ENCODE measurements around the gene STARD7. TPM values are rescaled to one million over a fixed set of nuclear protein-coding genes. Genes with fewer than 3 reads are reported as not detected.

The STARD7 gene
- total and polyA plus RNA-seq, 2 donors (not counting 1 experiment from before 2014, with no cell fraction given): 35.1 to 133 TPM

- Histone ChIP-seq H3K4me1 (ENCODE audit: control insufficient read depth in 2 of 2, insufficient read depth in 2 of 2, low read length in 2 of 2) (peaks cover 35 to 41% of the 10 kb centered on the region in 2 donors), H4K20me1 (ENCODE audit: control insufficient read depth, insufficient read depth, low read length, poor library complexity, severe bottlenecking) (no peaks in the 10 kb centered on the region), H3K79me2 (ENCODE audit: control insufficient read depth, insufficient read depth, low read length) (peaks cover 3% of the 10 kb centered on the region), H3K27ac (ENCODE audit: low read length in 2 of 2) (no peak overlapping the region), H3K9me3 (ENCODE audit: control extremely low read depth in 1 of 3, control insufficient read depth in 2 of 3, insufficient read depth in 1 of 3, low read length in 2 of 3) (no peaks in the 10 kb centered on the region), H2AFZ (ENCODE audit: insufficient read depth, low read depth, low read length, poor library complexity, severe bottlenecking) (no peak overlapping the region), H3K4me3 (ENCODE audit: control extremely low read depth in 1 of 5, extremely low read depth in 1 of 5, insufficient read depth in 1 of 5, low read depth in 2 of 5, low read length in 4 of 5) (no peak overlapping the region), H3K4me2 (replicated peaks; ENCODE audit: low read depth, low read length, poor library complexity, severe bottlenecking) (no peak overlapping the region), H3K27me3 (replicated peaks in 1 of 4; ENCODE audit: control extremely low read depth in 1 of 4, control insufficient read depth in 3 of 4, insufficient read depth in 4 of 4, low read length in 3 of 4) (no peaks in the 10 kb centered on the region), H3K36me3 (replicated peaks in 1 of 2; ENCODE audit: control extremely low read depth in 1 of 2, control insufficient read depth in 1 of 2, extremely low read depth in 1 of 2, insufficient read depth in 2 of 2, low read length in 1 of 2) (peaks cover 0 to 3% of the 10 kb centered on the region in 2 experiments), H3K9ac (ENCODE audit: low read length) (no peak overlapping the region)
- Mint-ChIP-seq H3K4me3 (no peak overlapping the region), H3K27me3 (no peaks in the 10 kb centered on the region), H3K9me3 (ENCODE audit: insufficient read depth) (no peaks in the 10 kb centered on the region), H3K27ac (no peak overlapping the region), H3K4me1 (peaks cover 37% of the 10 kb centered on the region)
- TF ChIP-seq CTCF (IDR thresholded peaks at IDR 0.05): no peak
- TF ChIP-seq EZH2 (IDR thresholded peaks at IDR 0.05; ENCODE audit: borderline replicate concordance, insufficient read depth, low read depth, low read length, poor library complexity, severe bottlenecking): no peak
- no peak for DNase-seq
- 100% methylated on average over 2 of the region's 3 CpGs for WGBS (ENCODE audit: insufficient coverage)
- POLR2A ChIA-PET: interaction anchor here (1.1 kb wide), 1 partner anchor 30 kb away, joined by 3 read pairs; no protein-coding TSS in a partner anchor
- ATAC-seq (ENCODE audit: low read depth): no peak
- intact Hi-C loops (cut with micrococcal nuclease): no loop called here
- CTCF ChIA-PET: interaction anchor here (1.2 kb wide), 1 partner anchor 63 kb away, joined by 3 read pairs; no protein-coding TSS in a partner anchor
Measured at GRCh38 chr2:96238266-96238665, 29.6 kb upstream of the STARD7 start.

- Mint-ChIP-seq H3K4me1 (peaks cover 29% of the 10 kb centered on the region), H3K4me3 (no peak overlapping the region), H3K27ac (no peak overlapping the region), H3K27me3 (no peaks in the 10 kb centered on the region), H3K9me3 (ENCODE audit: insufficient read depth) (no peaks in the 10 kb centered on the region)
- Histone ChIP-seq H3K79me2 (ENCODE audit: control insufficient read depth, insufficient read depth, low read length) (peaks cover 3% of the 10 kb centered on the region), H3K4me3 (ENCODE audit: control extremely low read depth in 1 of 5, extremely low read depth in 1 of 5, insufficient read depth in 1 of 5, low read depth in 2 of 5, low read length in 4 of 5) (no peak overlapping the region), H3K4me1 (ENCODE audit: control insufficient read depth in 2 of 2, insufficient read depth in 2 of 2, low read length in 2 of 2) (peaks cover 25 to 28% of the 10 kb centered on the region in 2 donors), H4K20me1 (ENCODE audit: control insufficient read depth, insufficient read depth, low read length, poor library complexity, severe bottlenecking) (no peaks in the 10 kb centered on the region), H3K9ac (ENCODE audit: low read length) (no peak overlapping the region), H2AFZ (ENCODE audit: insufficient read depth, low read depth, low read length, poor library complexity, severe bottlenecking) (no peak overlapping the region), H3K27me3 (replicated peaks in 1 of 4; ENCODE audit: control extremely low read depth in 1 of 4, control insufficient read depth in 3 of 4, insufficient read depth in 4 of 4, low read length in 3 of 4) (no peaks in the 10 kb centered on the region), H3K9me3 (ENCODE audit: control extremely low read depth in 1 of 3, control insufficient read depth in 2 of 3, insufficient read depth in 1 of 3, low read length in 2 of 3) (no peaks in the 10 kb centered on the region), H3K36me3 (replicated peaks in 1 of 2; ENCODE audit: control extremely low read depth in 1 of 2, control insufficient read depth in 1 of 2, extremely low read depth in 1 of 2, insufficient read depth in 2 of 2, low read length in 1 of 2) (peaks cover 0 to 3% of the 10 kb centered on the region in 2 experiments), H3K27ac (ENCODE audit: low read length in 2 of 2) (no peak overlapping the region), H3K4me2 (replicated peaks; ENCODE audit: low read depth, low read length, poor library complexity, severe bottlenecking) (no peak overlapping the region)
- TF ChIP-seq EZH2 (IDR thresholded peaks at IDR 0.05; ENCODE audit: borderline replicate concordance, insufficient read depth, low read depth, low read length, poor library complexity, severe bottlenecking) (no peak), CTCF (IDR thresholded peaks at IDR 0.05) (no peak)
- ChIA-PET CTCF (interaction anchor here (0.6 to 1.6 kb wide), 5 partner anchors 9 to 98 kb away, joined by 3 to 5 read pairs (median 3); partner anchors contain the start of gene ASTL), POLR2A (no interaction called here)
- intact Hi-C loops (cut with micrococcal nuclease): no loop called here
- WGBS (ENCODE audit: insufficient coverage): no CpG with 5 or more reads among the region's 1 CpG
- ATAC-seq (ENCODE audit: low read depth) (no peak), DNase-seq (no peak)
Measured at GRCh38 chr2:96236882-96237281, 28.3 kb upstream of the STARD7 start.

Measured in B cell (primary cell).